GM23338 (cell line): ENCODE data around the gene RSU1. TPM values are rescaled to one million over a fixed set of nuclear protein-coding genes. Genes with fewer than 3 reads are reported as not detected.
A peak's percentile ranks its signal among the peaks of the same experiment; 100 is the strongest.

Experiments used
- ATAC-seq: fragments of 200-7000 bp; cut with Tn5 transposase; 3 replicates; pipeline ENCODE4 v1.9.1; 2020
- DNase-seq: peaks from one replicate; pipeline ENCODE4 v3.0.0-alpha.2; 2015; ENCODE audit warnings: low spot score
- H2AFZ ChIP-seq: fragments of 200-600 bp; sonication (generic); 2 replicates; pipeline ENCODE4 v1.8.0; 2016; ENCODE audit warnings: antibody characterized with exemption, mild to moderate bottlenecking, moderate library complexity
- H3F3A ChIP-seq: fragments of 200-600 bp; sonication (generic); replicated peaks from 2 replicates; pipeline ENCODE4 v1.8.0; 2017; ENCODE audit warnings: antibody characterized with exemption, mixed run types, low read depth
- H3K27ac ChIP-seq: fragments of 200-600 bp; sonication (generic); 2 replicates; pipeline ENCODE4 v1.6.1; 2016; ENCODE audit warnings: low read depth
- H3K27me3 ChIP-seq: fragments of 200-600 bp; sonication (generic); 2 replicates; pipeline ENCODE4 v1.8.0; 2016; ENCODE audit warnings: mild to moderate bottlenecking, mixed run types, moderate library complexity; ENCODE audit not compliant: insufficient read depth
- H3K36me3 ChIP-seq: fragments of 200-600 bp; sonication (generic); 2 replicates; pipeline ENCODE4 v1.8.0; 2016; ENCODE audit warnings: mild to moderate bottlenecking; ENCODE audit not compliant: insufficient read depth
- H3K4me1 ChIP-seq: fragments of 200-600 bp; sonication (generic); 2 replicates; pipeline ENCODE4 v1.8.0; 2016; ENCODE audit warnings: mild to moderate bottlenecking, moderate library complexity; ENCODE audit not compliant: insufficient read depth
- H3K4me2 ChIP-seq: fragments of 200-600 bp; sonication (generic); 2 replicates; pipeline ENCODE4 v1.7.1; 2017; ENCODE audit warnings: mixed run types
- H3K4me3 ChIP-seq: fragments of 200-600 bp; sonication (generic); 2 replicates; pipeline ENCODE4 v1.6.1; 2016; ENCODE audit warnings: mixed run types
- H3K79me2 ChIP-seq: fragments of 200-600 bp; sonication (generic); replicated peaks from 2 replicates; pipeline ENCODE4 v1.8.0; 2017; ENCODE audit warnings: mild to moderate bottlenecking; ENCODE audit not compliant: insufficient read depth
- H3K9me2 ChIP-seq: fragments of 200-600 bp; sonication (generic); 2 replicates; pipeline ENCODE4 v1.8.0; 2017; ENCODE audit not compliant: insufficient read depth
- H4K20me1 ChIP-seq: fragments of 200-600 bp; sonication (generic); replicated peaks from 2 replicates; pipeline ENCODE4 v1.8.0; 2017; ENCODE audit warnings: mild to moderate bottlenecking; ENCODE audit not compliant: insufficient read depth
- H3K27ac Mint-ChIP-seq: 2 replicates; pipeline ENCODE4 v1.8.0; 2020; ENCODE audit warnings: inconsistent platforms, mild to moderate bottlenecking, moderate library complexity, mixed read lengths
- H3K27me3 Mint-ChIP-seq: 3 replicates; pipeline ENCODE4 v1.8.0; 2022; ENCODE audit warnings: low read depth, mild to moderate bottlenecking, moderate library complexity, mixed read lengths, inconsistent platforms; ENCODE audit not compliant: insufficient read depth, poor library complexity
- H3K36me3 Mint-ChIP-seq: 3 replicates; pipeline ENCODE4 v1.8.0; 2021; ENCODE audit warnings: low read depth, mild to moderate bottlenecking, inconsistent platforms, moderate library complexity, mixed read lengths
- H3K4me1 Mint-ChIP-seq: 3 replicates; pipeline ENCODE4 v1.8.0; 2020; ENCODE audit warnings: mild to moderate bottlenecking, inconsistent platforms, mixed read lengths
- H3K4me3 Mint-ChIP-seq: 3 replicates; pipeline ENCODE4 v1.8.0; 2021; ENCODE audit warnings: moderate library complexity, mild to moderate bottlenecking, inconsistent platforms, mixed read lengths
- H3K9me3 Mint-ChIP-seq: 3 replicates; pipeline ENCODE4 v1.8.0; 2020; ENCODE audit warnings: moderate library complexity, mild to moderate bottlenecking, inconsistent platforms, mixed read lengths
- CREB1 ChIP-seq: fragments of 250-450 bp; sonication (Bioruptor Pico); IDR thresholded peaks from 2 replicates; pipeline ENCODE4 v1.5.0; 2020; ENCODE audit warnings: low read depth, mild to moderate bottlenecking, moderate library complexity
- EZH2 ChIP-seq: fragments of 200-600 bp; sonication (generic); IDR thresholded peaks from one replicate; pipeline ENCODE4 v1.8.0; 2017; ENCODE audit warnings: antibody characterized with exemption, mild to moderate bottlenecking, low read depth; ENCODE audit not compliant: unreplicated experiment
- EZH2phosphoT487 ChIP-seq: fragments of 200-600 bp; sonication (generic); IDR thresholded peaks from one replicate; pipeline ENCODE4 v1.8.1; 2018; ENCODE audit warnings: antibody characterized with exemption; ENCODE audit not compliant: unreplicated experiment
- NANOG ChIP-seq: IDR thresholded peaks from 2 replicates; pipeline ENCODE4 v1.6.1; 2016; ENCODE audit warnings: antibody characterized with exemption, borderline replicate concordance
- POLR2AphosphoS5 ChIP-seq: IDR thresholded peaks from 2 replicates; pipeline ENCODE4 v1.6.1; 2016; ENCODE audit warnings: antibody characterized with exemption, low read depth
- STAT1 ChIP-seq: IDR thresholded peaks from one replicate; pipeline ENCODE4 v1.6.1; 2016; ENCODE audit warnings: antibody characterized with exemption; ENCODE audit not compliant: unreplicated experiment
- ZNF114 ChIP-seq: fragments of 250-450 bp; sonication (Bioruptor Pico); IDR thresholded peaks from 2 replicates; pipeline ENCODE4 v1.5.0; 2020; ENCODE audit warnings: mild to moderate bottlenecking, moderate library complexity
- ZNF331 ChIP-seq: fragments of 250-450 bp; sonication (Bioruptor Pico); IDR thresholded peaks from 2 replicates; pipeline ENCODE4 v1.5.0; 2020; ENCODE audit warnings: low read depth, mild to moderate bottlenecking, moderate library complexity
- polyA plus RNA-seq: library from polyadenylated mRNA; unstranded; fragments of >200 nt; fragmentation: Nextera tagmentation; extraction: Ambion mirVana; gene quantifications from 2 replicates; pipeline ENCODE4 v1.2.1, GENCODE V29; 2016
- total RNA-seq: library from RNA; depleted of rRNA; stranded (reverse); fragments of >200 nt; shearing (Covaris generic); gene quantifications from 2 replicates; pipeline ENCODE4 v1.2.3, GENCODE V29; 2014
- TF ChIP-seq, protein P1 (sequence below): IDR thresholded peaks from 2 replicates; pipeline ENCODE4 v1.6.1; 2016; ENCODE audit warnings: antibody characterized with exemption
- TF ChIP-seq, protein P2 (sequence below): IDR thresholded peaks from one replicate; pipeline ENCODE4 v1.6.1; 2018; ENCODE audit warnings: antibody characterized with exemption; ENCODE audit not compliant: unreplicated experiment
- TF ChIP-seq, protein P3 (sequence below), 2 experiments: fragments of 200-600 bp in 1 of 2; sonication (generic) in 1 of 2; conservative IDR thresholded peaks; 2 replicates each; pipeline versions ENCODE4 v1.5.1 to v1.6.1; 2016 to 2017; ENCODE audit warnings: antibody characterized with exemption in 2 of 2, low read depth in 2 of 2, mild to moderate bottlenecking in 2 of 2, moderate library complexity in 1 of 2

Gene RSU1
- total and polyA plus RNA-seq, 2 experiments from 2014 or later, result 62.7 to 96.2 TPM

DNA sequence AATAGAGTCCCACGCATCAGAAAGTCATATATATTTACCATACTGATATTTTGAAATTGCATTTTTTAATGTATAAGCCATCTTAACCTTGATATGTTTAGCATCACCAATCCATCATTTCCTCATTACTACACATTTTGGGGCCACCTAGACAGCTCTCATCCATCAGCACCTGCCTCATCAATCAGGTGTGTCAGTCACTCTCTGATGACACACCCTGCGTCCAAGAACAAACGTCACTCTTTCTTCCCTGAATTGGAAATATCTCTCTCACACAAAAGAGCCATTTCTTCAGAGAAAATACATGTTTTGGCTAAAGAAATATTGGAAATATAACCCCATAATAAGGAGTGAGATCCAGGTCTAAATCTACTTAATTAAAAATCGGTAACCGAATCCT lies 38.9 kb upstream of the RSU1 start:
- peaks cover 2% of the 10 kb centered on the region for H3K27me3 Mint-ChIP-seq
- no peak overlapping the region for H2AFZ ChIP-seq
- H4K20me1 ChIP-seq, result no peaks in the 10 kb centered on the region
- no peaks in the 10 kb centered on the region for H3K36me3 Mint-ChIP-seq
- DNase-seq, result no peak
- TF ChIP-seq EZH2 (no peak), EZH2phosphoT487 (no peak), CREB1 (CRISPR knock-in tag) (no peak), POLR2AphosphoS5 (no peak), ZNF114 (CRISPR knock-in tag) (no peak), ZNF331 (CRISPR knock-in tag) (no peak)
- H3K27ac ChIP-seq, result no peak overlapping the region
- H3K4me1 Mint-ChIP-seq, result peaks cover 17% of the 10 kb centered on the region
- H3K9me3 Mint-ChIP-seq, result no peaks in the 10 kb centered on the region
- H3K4me2 ChIP-seq, result peak overlapping the region; percentile 49; the same call in 1 of the 2 replicates
- no peak overlapping the region; the same call in 2 of the 3 replicates for H3K4me3 Mint-ChIP-seq
- no peaks in the 10 kb centered on the region for H3K79me2 ChIP-seq
- H3K4me1 ChIP-seq, result peaks cover 19% of the 10 kb centered on the region
- H3K4me3 ChIP-seq, result no peak overlapping the region
- H3K9me2 ChIP-seq, result no peaks in the 10 kb centered on the region
- H3K36me3 ChIP-seq, result no peaks in the 10 kb centered on the region
- H3K27ac Mint-ChIP-seq, result no peak overlapping the region
- ATAC-seq, result no peak
- no peaks in the 10 kb centered on the region for H3F3A ChIP-seq
- no peaks in the 10 kb centered on the region for H3K27me3 ChIP-seq

DNA sequence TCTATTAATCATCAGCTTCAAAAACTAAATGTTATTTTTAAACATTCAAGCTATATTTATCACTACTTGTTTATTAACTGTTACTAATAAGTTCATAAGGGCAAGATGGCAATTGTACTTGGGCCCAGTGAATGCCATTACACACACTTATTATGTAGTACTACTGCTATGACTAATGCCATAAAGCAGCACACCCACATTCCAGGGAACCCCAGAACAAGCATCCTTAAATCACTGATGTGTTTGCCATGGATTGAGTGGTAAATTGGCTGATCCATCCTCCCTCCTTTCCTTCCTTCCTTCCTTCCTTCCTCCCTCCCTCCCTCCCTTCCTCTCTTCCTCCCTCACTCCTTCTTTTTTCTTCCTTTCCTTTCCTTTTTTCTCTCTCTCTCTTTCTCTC lies 37.4 kb upstream of the RSU1 start:
- Histone ChIP-seq H3K4me1 (peaks cover 21% of the 10 kb centered on the region), H3K27me3 (no peaks in the 10 kb centered on the region), H3K4me3 (no peak overlapping the region), H3F3A (no peaks in the 10 kb centered on the region), H2AFZ (no peak overlapping the region), H4K20me1 (no peaks in the 10 kb centered on the region), H3K4me2 (no peak overlapping the region), H3K36me3 (no peaks in the 10 kb centered on the region), H3K79me2 (no peaks in the 10 kb centered on the region), H3K27ac (no peak overlapping the region), H3K9me2 (no peaks in the 10 kb centered on the region)
- no peaks in the 10 kb centered on the region for H3K9me3 Mint-ChIP-seq
- H3K36me3 Mint-ChIP-seq, result no peaks in the 10 kb centered on the region
- H3K4me1 Mint-ChIP-seq, result peaks cover 17% of the 10 kb centered on the region
- ATAC-seq (no peak), DNase-seq (no peak)
- no peak overlapping the region for H3K4me3 Mint-ChIP-seq
- H3K27me3 Mint-ChIP-seq, result peaks cover 2% of the 10 kb centered on the region
- no peak overlapping the region for H3K27ac Mint-ChIP-seq
- TF ChIP-seq POLR2AphosphoS5 (no peak), NANOG (no peak), CREB1 (CRISPR knock-in tag) (no peak), EZH2phosphoT487 (no peak), ZNF114 (CRISPR knock-in tag) (no peak), ZNF331 (CRISPR knock-in tag) (no peak), STAT1 (no peak)
- TF ChIP-seq, protein P1, sequence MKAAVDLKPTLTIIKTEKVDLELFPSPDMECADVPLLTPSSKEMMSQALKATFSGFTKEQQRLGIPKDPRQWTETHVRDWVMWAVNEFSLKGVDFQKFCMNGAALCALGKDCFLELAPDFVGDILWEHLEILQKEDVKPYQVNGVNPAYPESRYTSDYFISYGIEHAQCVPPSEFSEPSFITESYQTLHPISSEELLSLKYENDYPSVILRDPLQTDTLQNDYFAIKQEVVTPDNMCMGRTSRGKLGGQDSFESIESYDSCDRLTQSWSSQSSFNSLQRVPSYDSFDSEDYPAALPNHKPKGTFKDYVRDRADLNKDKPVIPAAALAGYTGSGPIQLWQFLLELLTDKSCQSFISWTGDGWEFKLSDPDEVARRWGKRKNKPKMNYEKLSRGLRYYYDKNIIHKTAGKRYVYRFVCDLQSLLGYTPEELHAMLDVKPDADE, result no peak
- TF ChIP-seq, protein P2, sequence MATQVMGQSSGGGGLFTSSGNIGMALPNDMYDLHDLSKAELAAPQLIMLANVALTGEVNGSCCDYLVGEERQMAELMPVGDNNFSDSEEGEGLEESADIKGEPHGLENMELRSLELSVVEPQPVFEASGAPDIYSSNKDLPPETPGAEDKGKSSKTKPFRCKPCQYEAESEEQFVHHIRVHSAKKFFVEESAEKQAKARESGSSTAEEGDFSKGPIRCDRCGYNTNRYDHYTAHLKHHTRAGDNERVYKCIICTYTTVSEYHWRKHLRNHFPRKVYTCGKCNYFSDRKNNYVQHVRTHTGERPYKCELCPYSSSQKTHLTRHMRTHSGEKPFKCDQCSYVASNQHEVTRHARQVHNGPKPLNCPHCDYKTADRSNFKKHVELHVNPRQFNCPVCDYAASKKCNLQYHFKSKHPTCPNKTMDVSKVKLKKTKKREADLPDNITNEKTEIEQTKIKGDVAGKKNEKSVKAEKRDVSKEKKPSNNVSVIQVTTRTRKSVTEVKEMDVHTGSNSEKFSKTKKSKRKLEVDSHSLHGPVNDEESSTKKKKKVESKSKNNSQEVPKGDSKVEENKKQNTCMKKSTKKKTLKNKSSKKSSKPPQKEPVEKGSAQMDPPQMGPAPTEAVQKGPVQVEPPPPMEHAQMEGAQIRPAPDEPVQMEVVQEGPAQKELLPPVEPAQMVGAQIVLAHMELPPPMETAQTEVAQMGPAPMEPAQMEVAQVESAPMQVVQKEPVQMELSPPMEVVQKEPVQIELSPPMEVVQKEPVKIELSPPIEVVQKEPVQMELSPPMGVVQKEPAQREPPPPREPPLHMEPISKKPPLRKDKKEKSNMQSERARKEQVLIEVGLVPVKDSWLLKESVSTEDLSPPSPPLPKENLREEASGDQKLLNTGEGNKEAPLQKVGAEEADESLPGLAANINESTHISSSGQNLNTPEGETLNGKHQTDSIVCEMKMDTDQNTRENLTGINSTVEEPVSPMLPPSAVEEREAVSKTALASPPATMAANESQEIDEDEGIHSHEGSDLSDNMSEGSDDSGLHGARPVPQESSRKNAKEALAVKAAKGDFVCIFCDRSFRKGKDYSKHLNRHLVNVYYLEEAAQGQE, result no peak
- TF ChIP-seq, protein P3, sequence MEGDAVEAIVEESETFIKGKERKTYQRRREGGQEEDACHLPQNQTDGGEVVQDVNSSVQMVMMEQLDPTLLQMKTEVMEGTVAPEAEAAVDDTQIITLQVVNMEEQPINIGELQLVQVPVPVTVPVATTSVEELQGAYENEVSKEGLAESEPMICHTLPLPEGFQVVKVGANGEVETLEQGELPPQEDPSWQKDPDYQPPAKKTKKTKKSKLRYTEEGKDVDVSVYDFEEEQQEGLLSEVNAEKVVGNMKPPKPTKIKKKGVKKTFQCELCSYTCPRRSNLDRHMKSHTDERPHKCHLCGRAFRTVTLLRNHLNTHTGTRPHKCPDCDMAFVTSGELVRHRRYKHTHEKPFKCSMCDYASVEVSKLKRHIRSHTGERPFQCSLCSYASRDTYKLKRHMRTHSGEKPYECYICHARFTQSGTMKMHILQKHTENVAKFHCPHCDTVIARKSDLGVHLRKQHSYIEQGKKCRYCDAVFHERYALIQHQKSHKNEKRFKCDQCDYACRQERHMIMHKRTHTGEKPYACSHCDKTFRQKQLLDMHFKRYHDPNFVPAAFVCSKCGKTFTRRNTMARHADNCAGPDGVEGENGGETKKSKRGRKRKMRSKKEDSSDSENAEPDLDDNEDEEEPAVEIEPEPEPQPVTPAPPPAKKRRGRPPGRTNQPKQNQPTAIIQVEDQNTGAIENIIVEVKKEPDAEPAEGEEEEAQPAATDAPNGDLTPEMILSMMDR (conservative IDR thresholded peaks at IDR 0.05; ENCODE audit: low read depth in 2 of 2), result no peak
